HG03108 (cell line): Measurements from ENCODE around the gene CAPS.
"Not testable (repeated sequence)": the region's sequence is repeated elsewhere in the genome, so short reads cannot be mapped to it uniquely, and the experiment has no call there.

Source experiments
- ATAC-seq: cut with Tn5 transposase; IDR thresholded peaks from one replicate; pipeline ENCODE4 v1.9.1; 2021; ENCODE audit warnings: moderate library complexity; ENCODE audit not compliant: unreplicated experiment

CAPS gene

GRCh38 chr19:5953680-5954213 lies 39.7 kb downstream of the CAPS start:
- no peak for ATAC-seq

- no peak for ATAC-seq
Measured at GRCh38 chr19:5954293-5954692, 40.2 kb downstream of the CAPS start.

GRCh38 chr19:5955636-5955935 lies 41.5 kb downstream of the CAPS start:
- no peak for ATAC-seq

- ATAC-seq, result no peak
Measured at GRCh38 chr19:5956323-5956722, 42.3 kb downstream of the CAPS start.

- ATAC-seq, result no peak
Measured at GRCh38 chr19:5956728-5957127, 42.7 kb downstream of the CAPS start.

GRCh38 chr19:5957170-5957569 lies 43.1 kb downstream of the CAPS start:
- ATAC-seq, result no peak

GRCh38 chr19:5958074-5958850 lies 44.2 kb downstream of the CAPS start:
- ATAC-seq, result no peak

- no peak for ATAC-seq
Measured at GRCh38 chr19:5958851-5959122, 44.7 kb downstream of the CAPS start.

- ATAC-seq, result no peak
Measured at GRCh38 chr19:5959260-5960004, 45.4 kb downstream of the CAPS start.

- no peak for ATAC-seq
Measured at GRCh38 chr19:5960005-5961001, 46.2 kb downstream of the CAPS start.

GRCh38 chr19:5961641-5961968 lies 47.6 kb downstream of the CAPS start:
- ATAC-seq, result not testable (repeated sequence)

- peak; percentile 72 for ATAC-seq
Measured at GRCh38 chr19:5961969-5962945, 48.2 kb downstream of the CAPS start.

- not testable (repeated sequence) for ATAC-seq
Measured at GRCh38 chr19:5963259-5963658, 49.2 kb downstream of the CAPS start.

GRCh38 chr19:5963855-5964254 lies 49.8 kb downstream of the CAPS start:
- ATAC-seq, result no peak

- no peak for ATAC-seq
Measured at GRCh38 chr19:5964816-5965565, 50.9 kb downstream of the CAPS start.
